SU-DHL-6 (cell line): ENCODE measurements around the gene ANG.

Source experiments
- H2AFZ ChIP-seq: fragments of 200-600 bp; sonication (generic); 2 replicates; pipeline ENCODE4 v1.6.1; 2014; ENCODE audit warnings: low read depth, mild to moderate bottlenecking, moderate library complexity, mixed read lengths, antibody characterized with exemption, low read length; ENCODE audit not compliant: severe bottlenecking
- H3F3A ChIP-seq: fragments of 200-600 bp; shearing (Covaris generic); 2 replicates; pipeline ENCODE4 v1.6.0; 2016; ENCODE audit warnings: antibody characterized with exemption, mild to moderate bottlenecking; ENCODE audit not compliant: insufficient read depth
- H3K27ac ChIP-seq: fragments of 200-600 bp; sonication (generic); 2 replicates; pipeline ENCODE4 v1.5.1; 2016; ENCODE audit warnings: low read depth, mild to moderate bottlenecking, low read length, moderate library complexity, mixed read lengths
- H3K27me3 ChIP-seq: fragments of 200-600 bp; sonication (generic), shearing (Covaris generic); 2 replicates; pipeline ENCODE4 v1.6.0; 2014; ENCODE audit warnings: mild to moderate bottlenecking, low read length
- H3K36me3 ChIP-seq: fragments of 200-600 bp; sonication (generic); 2 replicates; pipeline ENCODE4 v1.6.1; 2014; ENCODE audit warnings: mild to moderate bottlenecking, low read length, mixed read lengths
- H3K4me2 ChIP-seq: fragments of 300-600, 200-600 bp; shearing (Covaris generic), sonication (generic); 2 replicates; pipeline ENCODE4 v1.6.0; 2014; ENCODE audit warnings: low read length, low read depth, mild to moderate bottlenecking; ENCODE audit not compliant: poor library complexity, severe bottlenecking
- H3K4me3 ChIP-seq: fragments of 200-600 bp; sonication (generic); 2 replicates; pipeline ENCODE4 v1.5.1; 2014; ENCODE audit warnings: antibody characterized with exemption, low read length, mild to moderate bottlenecking, mixed read lengths; ENCODE audit not compliant: insufficient read depth, poor library complexity, severe bottlenecking
- H3K79me2 ChIP-seq: fragments of 200-600 bp; sonication (generic); 2 replicates; pipeline ENCODE4 v1.6.1; 2014; ENCODE audit warnings: mild to moderate bottlenecking, low read length, moderate library complexity; ENCODE audit not compliant: insufficient read depth
- H3K9ac ChIP-seq: fragments of 200-600 bp; sonication (generic); 2 replicates; pipeline ENCODE4 v1.7.0; 2014; ENCODE audit warnings: mild to moderate bottlenecking, low read length
- H3K9me2 ChIP-seq: fragments of 200-600 bp; sonication (generic); replicated peaks from 2 replicates; pipeline ENCODE4 v1.6.1; 2014; ENCODE audit warnings: low read length; ENCODE audit not compliant: insufficient read depth
- H3K9me3 ChIP-seq: fragments of 200-600 bp; sonication (generic); 2 replicates; pipeline ENCODE4 v1.6.1; 2014; ENCODE audit warnings: low read length, mixed read lengths; ENCODE audit not compliant: insufficient read depth
- H4K20me1 ChIP-seq: fragments of 200-600 bp; sonication (generic); 2 replicates; pipeline ENCODE4 v1.6.1; 2014; ENCODE audit warnings: low read depth, mild to moderate bottlenecking, antibody characterized with exemption, low read length, moderate library complexity, mixed read lengths
- CTCF ChIP-seq: fragments of 200-600 bp; sonication (generic); IDR thresholded peaks from one replicate; pipeline ENCODE4 v1.5.1; 2017; ENCODE audit warnings: antibody characterized with exemption, mild to moderate bottlenecking, low read length, moderate library complexity; ENCODE audit not compliant: insufficient read depth, poor library complexity, severe bottlenecking
- EZH2phosphoT487 ChIP-seq: fragments of 200-600 bp; sonication (generic), shearing (Covaris generic); conservative IDR thresholded peaks from 2 replicates; pipeline ENCODE4 v1.6.1; 2018; ENCODE audit warnings: mild to moderate bottlenecking, antibody characterized with exemption, low read length, moderate library complexity, mixed read lengths

The ANG gene

GRCh38 chr14:20730891-20731290 lies 42.3 kb downstream of the ANG start:
- Histone ChIP-seq H3K27me3 (no peaks in the 10 kb centered on the region), H2AFZ (no peak overlapping the region), H3K27ac (no peak overlapping the region), H4K20me1 (no peaks in the 10 kb centered on the region), H3K4me2 (no peak overlapping the region), H3K9me3 (no peaks in the 10 kb centered on the region), H3K79me2 (no peaks in the 10 kb centered on the region), H3K9ac (no peak overlapping the region), H3K4me3 (no peak overlapping the region), H3K9me2 (no peaks in the 10 kb centered on the region), H3K36me3 (no peaks in the 10 kb centered on the region), H3F3A (no peaks in the 10 kb centered on the region)
- no peak for TF ChIP-seq EZH2phosphoT487
- TF ChIP-seq CTCF: no peak

GRCh38 chr14:20732477-20732876 lies 43.9 kb downstream of the ANG start:
- H3K36me3 ChIP-seq: no peaks in the 10 kb centered on the region
- no peak overlapping the region for H3K4me2 ChIP-seq
- no peaks in the 10 kb centered on the region for H3F3A ChIP-seq
- no peak overlapping the region for H3K4me3 ChIP-seq
- no peak overlapping the region for H2AFZ ChIP-seq
- H3K9ac ChIP-seq: no peak overlapping the region
- H3K27me3 ChIP-seq: no peaks in the 10 kb centered on the region
- H4K20me1 ChIP-seq: no peaks in the 10 kb centered on the region
- H3K79me2 ChIP-seq: no peaks in the 10 kb centered on the region
- no peaks in the 10 kb centered on the region for H3K9me3 ChIP-seq
- TF ChIP-seq EZH2phosphoT487: no peak
- TF ChIP-seq CTCF: no peak
- no peaks in the 10 kb centered on the region for H3K9me2 ChIP-seq
- H3K27ac ChIP-seq: no peak overlapping the region

GRCh38 chr14:20732979-20733635 lies 44.5 kb downstream of the ANG start:
- Histone ChIP-seq H3K4me2 (no peak overlapping the region), H4K20me1 (no peaks in the 10 kb centered on the region), H3K4me3 (no peak overlapping the region), H3K27ac (no peak overlapping the region), H3K9me2 (no peaks in the 10 kb centered on the region), H3K36me3 (no peaks in the 10 kb centered on the region), H3K9ac (no peak overlapping the region), H3K9me3 (no peaks in the 10 kb centered on the region), H3K79me2 (no peaks in the 10 kb centered on the region), H3F3A (no peaks in the 10 kb centered on the region), H3K27me3 (no peaks in the 10 kb centered on the region), H2AFZ (no peak overlapping the region)
- TF ChIP-seq CTCF: no peak
- no peak for TF ChIP-seq EZH2phosphoT487
